Activated naive CD8-positive, alpha-beta T cell treated with anti-CD3 and anti-CD28 coated beads for 36 hours (primary cell): ENCODE measurements around the gene DCAF6. TPM values are rescaled to one million over a fixed set of nuclear protein-coding genes. Genes with fewer than 3 reads are reported as not detected.
A peak's percentile ranks its signal among the peaks of the same experiment; 100 is the strongest.
"Not testable (repeated sequence)": the region's sequence is repeated elsewhere in the genome, so short reads cannot be mapped to it uniquely, and the experiment has no call there.

Experiments
- DNase-seq: peaks from one replicate; pipeline ENCODE4 v3.0.0; 2021
- H3K27ac Mint-ChIP-seq: one replicate; pipeline ENCODE4 v1.8.0; 2022; ENCODE audit warnings: mild to moderate bottlenecking, moderate library complexity, mixed read lengths
- H3K27me3 Mint-ChIP-seq: one replicate; pipeline ENCODE4 v1.8.0; 2022; ENCODE audit warnings: mild to moderate bottlenecking, mixed read lengths
- H3K36me3 Mint-ChIP-seq: one replicate; pipeline ENCODE4 v1.8.0; 2021; ENCODE audit warnings: mild to moderate bottlenecking, mixed read lengths
- H3K4me1 Mint-ChIP-seq: one replicate; pipeline ENCODE4 v1.8.0; 2021; ENCODE audit warnings: mixed read lengths
- H3K4me3 Mint-ChIP-seq: one replicate; pipeline ENCODE4 v1.8.0; 2022; ENCODE audit warnings: mild to moderate bottlenecking, moderate library complexity, mixed read lengths
- H3K9me3 Mint-ChIP-seq: one replicate; pipeline ENCODE4 v1.8.0; 2022; ENCODE audit warnings: mixed read lengths
- total RNA-seq, 2 experiments: library from RNA; stranded (reverse); gene quantifications; one replicate each; pipeline ENCODE4 v1.2.3, GENCODE V29; 2021

The DCAF6 gene
- total RNA-seq: 10 to 100 TPM; 23.3 to 24.3 TPM

- Mint-ChIP-seq H3K4me1 (peaks cover 25% of the 10 kb centered on the region), H3K27ac (peak within 1 kb of the TSS; percentile 100), H3K36me3 (peaks cover 6% of the 10 kb centered on the region), H3K4me3 (peak within 1 kb of the TSS; percentile 96), H3K27me3 (no peaks in the 10 kb centered on the region), H3K9me3 (no peaks in the 10 kb centered on the region)
- DNase-seq: peak; percentile 97
These were observed at the start of gene DCAF6 for GRCh38 chr1:167936068-167936929. Gene DCAF6, plus strand, starts transcription at chr1:167936683. Its CDS starts 229 bp downstream, at chr1:167936912.

- H3K9me3 Mint-ChIP-seq, H3K27ac Mint-ChIP-seq: not testable (repeated sequence)
These were observed 49.3 kb upstream of the DCAF6 start for GRCh38 chr1:167887187-167887586.

DNA sequence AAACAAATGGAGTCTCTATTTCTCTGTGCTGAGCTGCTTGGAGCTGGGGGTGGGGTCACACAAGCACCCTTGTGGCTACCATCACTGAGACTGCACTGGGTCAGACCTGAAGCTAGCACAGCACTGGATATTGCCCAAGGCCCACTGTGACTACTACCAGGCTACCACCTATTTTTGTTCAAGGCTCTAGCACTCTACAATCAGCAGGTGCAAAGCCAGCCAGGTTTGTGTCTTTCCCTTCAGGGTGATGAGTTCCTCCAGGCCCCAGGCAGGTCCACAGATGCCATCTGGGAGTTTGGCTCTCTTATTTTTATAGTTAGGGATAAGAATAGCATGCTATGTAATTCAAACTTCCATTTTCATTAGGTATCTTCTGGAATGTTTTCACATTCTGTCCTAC is 46.1 kb upstream of the DCAF6 start:
- Mint-ChIP-seq H3K27me3 (peaks cover 4% of the 10 kb centered on the region), H3K27ac (no peak overlapping the region), H3K4me3 (no peak overlapping the region), H3K9me3 (no peaks in the 10 kb centered on the region), H3K36me3 (peaks cover 2% of the 10 kb centered on the region), H3K4me1 (no peaks in the 10 kb centered on the region)
- DNase-seq: no peak

More at GRCh38 chr1:167887187-167887586, 49.3 kb upstream of the DCAF6 start:
- DNase-seq, H3K4me1 Mint-ChIP-seq, H3K36me3 Mint-ChIP-seq, H3K27me3 Mint-ChIP-seq, H3K4me3 Mint-ChIP-seq: not testable (repeated sequence)

- Mint-ChIP-seq H3K4me3 (no peak overlapping the region), H3K4me1 (no peaks in the 10 kb centered on the region), H3K36me3 (no peaks in the 10 kb centered on the region), H3K27me3 (no peaks in the 10 kb centered on the region), H3K9me3 (no peaks in the 10 kb centered on the region), H3K27ac (no peak overlapping the region)
- DNase-seq: no peak
These were observed 42.7 kb upstream of the DCAF6 start for GRCh38 chr1:167893798-167894197.

DNA sequence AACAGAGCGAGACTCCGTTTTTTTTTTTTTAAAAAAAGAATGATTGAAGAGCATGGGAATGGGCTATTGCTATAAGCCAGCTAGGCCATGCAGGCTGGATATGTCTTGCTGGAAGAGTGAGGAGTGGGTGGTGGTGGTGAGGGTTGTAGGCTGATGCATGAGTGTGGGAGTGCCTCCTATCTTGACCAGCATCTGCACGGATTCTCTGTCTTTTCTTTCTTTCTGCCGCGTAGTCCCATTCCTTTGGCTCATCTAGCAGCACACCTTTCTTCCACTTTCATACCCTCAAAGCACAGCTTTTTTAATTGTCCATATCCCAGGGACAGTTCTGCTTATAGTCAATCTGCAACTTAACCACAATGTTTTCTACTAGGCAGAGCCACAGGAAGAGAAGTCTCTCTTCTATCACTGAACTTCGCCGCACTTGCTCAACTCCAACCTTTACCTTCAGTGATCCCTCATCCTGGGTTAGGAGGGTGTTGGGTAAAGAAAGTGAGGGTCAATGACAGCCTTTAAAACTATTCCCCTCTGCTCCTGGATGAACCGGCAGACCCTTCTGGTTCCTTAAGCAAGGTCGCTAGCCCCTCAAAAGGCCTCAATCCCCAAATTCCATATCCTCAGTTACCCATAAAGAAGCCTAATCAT is 37.8 kb upstream of the DCAF6 start:
- no peaks in the 10 kb centered on the region for H3K36me3 Mint-ChIP-seq
- no peak for DNase-seq
- H3K4me1 Mint-ChIP-seq: no peaks in the 10 kb centered on the region
- H3K27me3 Mint-ChIP-seq: no peaks in the 10 kb centered on the region
- no peak overlapping the region for H3K4me3 Mint-ChIP-seq
- no peak overlapping the region for H3K27ac Mint-ChIP-seq
- H3K9me3 Mint-ChIP-seq: no peaks in the 10 kb centered on the region

- Mint-ChIP-seq H3K4me3 (no peak overlapping the region), H3K4me1 (no peaks in the 10 kb centered on the region), H3K9me3 (no peaks in the 10 kb centered on the region), H3K27me3 (no peaks in the 10 kb centered on the region), H3K36me3 (no peaks in the 10 kb centered on the region), H3K27ac (no peak overlapping the region)
- no peak for DNase-seq
These were observed 37.2 kb upstream of the DCAF6 start for GRCh38 chr1:167899253-167899681.

- H3K4me3 Mint-ChIP-seq: no peak overlapping the region
- no peaks in the 10 kb centered on the region for H3K9me3 Mint-ChIP-seq
- H3K36me3 Mint-ChIP-seq: no peaks in the 10 kb centered on the region
- DNase-seq: no peak
- no peaks in the 10 kb centered on the region for H3K27me3 Mint-ChIP-seq
- no peaks in the 10 kb centered on the region for H3K4me1 Mint-ChIP-seq
- H3K27ac Mint-ChIP-seq: no peak overlapping the region
These were observed 35.6 kb upstream of the DCAF6 start for GRCh38 chr1:167900907-167901306.

GRCh38 chr1:167904652-167905130 is 31.8 kb upstream of the DCAF6 start:
- Mint-ChIP-seq H3K27ac (no peak overlapping the region), H3K4me3 (no peak overlapping the region), H3K4me1 (no peaks in the 10 kb centered on the region), H3K36me3 (no peaks in the 10 kb centered on the region), H3K27me3 (no peaks in the 10 kb centered on the region), H3K9me3 (no peaks in the 10 kb centered on the region)
- DNase-seq: no peak

- H3K4me3 Mint-ChIP-seq: no peak overlapping the region
- H3K4me1 Mint-ChIP-seq: no peaks in the 10 kb centered on the region
- no peak overlapping the region for H3K27ac Mint-ChIP-seq
- peaks cover 2% of the 10 kb centered on the region for H3K36me3 Mint-ChIP-seq
- no peaks in the 10 kb centered on the region for H3K27me3 Mint-ChIP-seq
- H3K9me3 Mint-ChIP-seq: peaks cover 4% of the 10 kb centered on the region
- no peak for DNase-seq
These were observed 31.3 kb upstream of the DCAF6 start for GRCh38 chr1:167905182-167905581.

DNA sequence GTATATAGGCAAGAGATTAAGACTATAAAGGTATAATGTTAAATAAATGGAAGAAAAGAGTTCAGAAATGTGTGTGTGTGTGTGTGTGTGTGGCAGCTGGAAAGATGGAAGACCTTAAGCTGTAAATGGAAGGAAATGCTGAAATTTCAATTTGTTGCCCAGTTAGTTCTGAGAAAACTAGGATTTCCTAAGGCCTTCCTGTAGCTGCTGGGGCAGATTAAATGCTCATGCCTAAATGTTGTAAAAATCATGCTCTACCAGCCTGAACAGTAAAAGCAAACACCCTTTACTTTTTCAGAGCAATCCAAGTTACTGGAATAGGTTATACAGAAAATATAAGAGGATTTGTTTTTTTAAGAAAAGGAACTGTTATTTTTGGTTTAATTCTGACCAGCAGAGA is 30.8 kb upstream of the DCAF6 start:
- Mint-ChIP-seq H3K4me1 (no peaks in the 10 kb centered on the region), H3K36me3 (peaks cover 5% of the 10 kb centered on the region), H3K27ac (no peak overlapping the region), H3K9me3 (peaks cover 6% of the 10 kb centered on the region), H3K4me3 (no peak overlapping the region), H3K27me3 (no peaks in the 10 kb centered on the region)
- no peak for DNase-seq

- no peaks in the 10 kb centered on the region for H3K4me1 Mint-ChIP-seq
- no peak for DNase-seq
- peaks cover 6% of the 10 kb centered on the region for H3K9me3 Mint-ChIP-seq
- H3K27me3 Mint-ChIP-seq: no peaks in the 10 kb centered on the region
- no peak overlapping the region for H3K4me3 Mint-ChIP-seq
- no peak overlapping the region for H3K27ac Mint-ChIP-seq
- peaks cover 5% of the 10 kb centered on the region for H3K36me3 Mint-ChIP-seq
These were observed 26.7 kb upstream of the DCAF6 start for GRCh38 chr1:167909691-167910180.

GRCh38 chr1:167910530-167910929 is 26.0 kb upstream of the DCAF6 start:
- no peak overlapping the region for H3K27ac Mint-ChIP-seq
- no peak for DNase-seq
- H3K36me3 Mint-ChIP-seq: peaks cover 5% of the 10 kb centered on the region
- H3K4me3 Mint-ChIP-seq: no peak overlapping the region
- H3K4me1 Mint-ChIP-seq: no peaks in the 10 kb centered on the region
- H3K27me3 Mint-ChIP-seq: no peaks in the 10 kb centered on the region
- H3K9me3 Mint-ChIP-seq: peaks cover 6% of the 10 kb centered on the region

DNA sequence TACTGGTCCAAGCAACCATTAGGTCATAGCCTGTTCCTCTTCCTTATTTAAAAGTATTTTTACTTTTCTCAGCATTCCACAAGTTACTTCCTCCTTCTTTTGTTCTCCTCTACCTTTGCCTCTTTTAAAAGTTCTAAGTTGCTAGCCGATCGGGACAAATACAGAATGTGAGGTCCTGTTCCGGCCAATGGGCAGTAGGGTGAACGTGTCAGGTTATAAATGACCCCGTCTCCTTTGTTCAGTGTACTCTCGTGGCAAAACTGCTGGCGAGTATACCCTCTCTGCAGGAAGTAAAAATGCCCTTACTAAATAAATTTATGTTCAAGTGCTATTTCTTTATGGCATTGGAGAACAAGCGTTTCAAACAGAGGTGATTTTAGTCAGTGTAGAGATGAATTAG is 25.1 kb upstream of the DCAF6 start:
- Mint-ChIP-seq H3K4me3 (no peak overlapping the region), H3K9me3 (peaks cover 6% of the 10 kb centered on the region), H3K27ac (no peak overlapping the region), H3K4me1 (no peaks in the 10 kb centered on the region), H3K27me3 (no peaks in the 10 kb centered on the region), H3K36me3 (peaks cover 5% of the 10 kb centered on the region)
- no peak for DNase-seq

DNA sequence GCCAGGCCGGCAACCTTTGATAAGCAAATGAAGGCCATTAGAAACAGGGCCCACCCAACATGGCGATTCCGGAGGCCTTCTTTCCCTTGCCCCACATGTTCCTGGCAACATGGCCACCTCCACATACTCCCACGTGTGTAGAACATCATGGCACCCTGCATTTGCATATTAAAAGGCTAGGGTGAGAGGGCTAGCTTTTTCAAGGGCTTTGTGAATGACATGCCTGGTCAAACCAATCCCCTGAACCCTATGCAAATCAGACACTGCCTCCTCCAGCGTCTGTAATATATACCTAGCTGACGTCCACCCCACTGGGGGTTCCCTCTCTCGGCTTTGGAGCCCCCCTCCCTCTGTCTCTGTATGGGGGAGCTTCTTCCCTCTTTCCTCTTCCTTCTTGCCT is 24.2 kb upstream of the DCAF6 start:
- H3K4me3 Mint-ChIP-seq: no peak overlapping the region
- no peak for DNase-seq
- H3K36me3 Mint-ChIP-seq: peaks cover 5% of the 10 kb centered on the region
- no peaks in the 10 kb centered on the region for H3K4me1 Mint-ChIP-seq
- H3K27ac Mint-ChIP-seq: no peak overlapping the region
- peaks cover 6% of the 10 kb centered on the region for H3K9me3 Mint-ChIP-seq
- no peaks in the 10 kb centered on the region for H3K27me3 Mint-ChIP-seq

- no peaks in the 10 kb centered on the region for H3K27me3 Mint-ChIP-seq
- no peak within 1 kb of the TSS for H3K27ac Mint-ChIP-seq
- DNase-seq: no peak
- H3K4me3 Mint-ChIP-seq: no peak within 1 kb of the TSS
- H3K9me3 Mint-ChIP-seq: peaks cover 6% of the 10 kb centered on the region
- no peaks in the 10 kb centered on the region for H3K4me1 Mint-ChIP-seq
- peaks cover 7% of the 10 kb centered on the region for H3K36me3 Mint-ChIP-seq
These were observed 22.5 kb upstream of the DCAF6 start, which contains the start of gene ADCY10 for GRCh38 chr1:167913895-167914496. Gene ADCY10, minus strand, starts transcription at chr1:167914134. Its CDS starts 8,994 bp downstream, at chr1:167905140.
